OCI-LY3 (cell line): ENCODE measurements around the gene NELL2.

Source experiments
- CTCF ChIP-seq: fragments of 200-600, 300-600 bp; sonication (generic); IDR thresholded peaks from 2 replicates; pipeline ENCODE4 v1.5.1; 2014; ENCODE audit warnings: antibody characterized with exemption, low read length, low read depth
- EZH2phosphoT487 ChIP-seq: fragments of 200-600 bp; shearing (Covaris generic); IDR thresholded peaks from 2 replicates; pipeline ENCODE4 v1.6.1; 2018; ENCODE audit warnings: antibody characterized with exemption, mixed run types, low read depth

GRCh38 chr12:44716711-44717110 is 159.4 kb downstream of the NELL2 start:
- TF ChIP-seq CTCF (no peak), EZH2phosphoT487 (no peak)
